SU-DHL-6 (cell line): ENCODE data around the gene CRHBP.

Source experiments
- H2AFZ ChIP-seq: fragments of 200-600 bp; sonication (generic); 2 replicates; pipeline ENCODE4 v1.6.1; 2014; ENCODE audit warnings: low read depth, mild to moderate bottlenecking, moderate library complexity, mixed read lengths, antibody characterized with exemption, low read length; ENCODE audit not compliant: severe bottlenecking
- H3F3A ChIP-seq: fragments of 200-600 bp; shearing (Covaris generic); 2 replicates; pipeline ENCODE4 v1.6.0; 2016; ENCODE audit warnings: antibody characterized with exemption, mild to moderate bottlenecking; ENCODE audit not compliant: insufficient read depth
- H3K27ac ChIP-seq: fragments of 200-600 bp; sonication (generic); 2 replicates; pipeline ENCODE4 v1.5.1; 2016; ENCODE audit warnings: low read depth, mild to moderate bottlenecking, low read length, moderate library complexity, mixed read lengths
- H3K27me3 ChIP-seq: fragments of 200-600 bp; sonication (generic), shearing (Covaris generic); 2 replicates; pipeline ENCODE4 v1.6.0; 2014; ENCODE audit warnings: mild to moderate bottlenecking, low read length
- H3K36me3 ChIP-seq: fragments of 200-600 bp; sonication (generic); 2 replicates; pipeline ENCODE4 v1.6.1; 2014; ENCODE audit warnings: mild to moderate bottlenecking, low read length, mixed read lengths
- H3K4me2 ChIP-seq: fragments of 300-600, 200-600 bp; shearing (Covaris generic), sonication (generic); 2 replicates; pipeline ENCODE4 v1.6.0; 2014; ENCODE audit warnings: low read length, low read depth, mild to moderate bottlenecking; ENCODE audit not compliant: poor library complexity, severe bottlenecking
- H3K4me3 ChIP-seq: fragments of 200-600 bp; sonication (generic); 2 replicates; pipeline ENCODE4 v1.5.1; 2014; ENCODE audit warnings: antibody characterized with exemption, low read length, mild to moderate bottlenecking, mixed read lengths; ENCODE audit not compliant: insufficient read depth, poor library complexity, severe bottlenecking
- H3K79me2 ChIP-seq: fragments of 200-600 bp; sonication (generic); 2 replicates; pipeline ENCODE4 v1.6.1; 2014; ENCODE audit warnings: mild to moderate bottlenecking, low read length, moderate library complexity; ENCODE audit not compliant: insufficient read depth
- H3K9ac ChIP-seq: fragments of 200-600 bp; sonication (generic); 2 replicates; pipeline ENCODE4 v1.7.0; 2014; ENCODE audit warnings: mild to moderate bottlenecking, low read length
- H3K9me2 ChIP-seq: fragments of 200-600 bp; sonication (generic); replicated peaks from 2 replicates; pipeline ENCODE4 v1.6.1; 2014; ENCODE audit warnings: low read length; ENCODE audit not compliant: insufficient read depth
- H3K9me3 ChIP-seq: fragments of 200-600 bp; sonication (generic); 2 replicates; pipeline ENCODE4 v1.6.1; 2014; ENCODE audit warnings: low read length, mixed read lengths; ENCODE audit not compliant: insufficient read depth
- H4K20me1 ChIP-seq: fragments of 200-600 bp; sonication (generic); 2 replicates; pipeline ENCODE4 v1.6.1; 2014; ENCODE audit warnings: low read depth, mild to moderate bottlenecking, antibody characterized with exemption, low read length, moderate library complexity, mixed read lengths
- CTCF ChIP-seq: fragments of 200-600 bp; sonication (generic); IDR thresholded peaks from one replicate; pipeline ENCODE4 v1.5.1; 2017; ENCODE audit warnings: antibody characterized with exemption, mild to moderate bottlenecking, low read length, moderate library complexity; ENCODE audit not compliant: insufficient read depth, poor library complexity, severe bottlenecking
- EZH2phosphoT487 ChIP-seq: fragments of 200-600 bp; sonication (generic), shearing (Covaris generic); conservative IDR thresholded peaks from 2 replicates; pipeline ENCODE4 v1.6.1; 2018; ENCODE audit warnings: mild to moderate bottlenecking, antibody characterized with exemption, low read length, moderate library complexity, mixed read lengths

Gene CRHBP

GRCh38 chr5:76999451-76999850 is 46.6 kb downstream of the CRHBP start:
- H3K9me2 ChIP-seq, result no peaks in the 10 kb centered on the region
- 0 out of 2 replicates have a peak, but pooled peaks cover 8% of the 10 kb centered on the region for H3K36me3 ChIP-seq
- no peak overlapping the region for H2AFZ ChIP-seq
- no peak overlapping the region for H3K4me2 ChIP-seq
- no peaks in the 10 kb centered on the region for H3K27me3 ChIP-seq
- no peak overlapping the region for H3K4me3 ChIP-seq
- H3K9ac ChIP-seq, result no peak overlapping the region
- no peak overlapping the region for H3K27ac ChIP-seq
- H3F3A ChIP-seq, result no peaks in the 10 kb centered on the region
- TF ChIP-seq CTCF, result no peak
- TF ChIP-seq EZH2phosphoT487, result no peak
- H4K20me1 ChIP-seq, result no peaks in the 10 kb centered on the region
- H3K79me2 ChIP-seq, result no peaks in the 10 kb centered on the region
- H3K9me3 ChIP-seq, result no peaks in the 10 kb centered on the region

- H3K9me2 ChIP-seq, result no peaks in the 10 kb centered on the region
- no peaks in the 10 kb centered on the region for H3K9me3 ChIP-seq
- H3F3A ChIP-seq, result no peaks in the 10 kb centered on the region
- TF ChIP-seq EZH2phosphoT487, result no peak
- no peak for TF ChIP-seq CTCF
- no peak overlapping the region for H3K4me3 ChIP-seq
- H3K36me3 ChIP-seq, result no peaks in the 10 kb centered on the region; the same call in 1 of the 2 replicates
- no peak overlapping the region for H2AFZ ChIP-seq
- H3K9ac ChIP-seq, result no peak overlapping the region
- no peak overlapping the region for H3K27ac ChIP-seq
- no peaks in the 10 kb centered on the region for H3K79me2 ChIP-seq
- no peaks in the 10 kb centered on the region for H3K27me3 ChIP-seq
- H4K20me1 ChIP-seq, result no peaks in the 10 kb centered on the region
- no peak overlapping the region for H3K4me2 ChIP-seq
Observed at GRCh38 chr5:77003246-77003645, 50.4 kb downstream of the CRHBP start.

- no peak overlapping the region for H3K27ac ChIP-seq
- H3K9me3 ChIP-seq, result no peaks in the 10 kb centered on the region
- H4K20me1 ChIP-seq, result no peaks in the 10 kb centered on the region
- no peaks in the 10 kb centered on the region for H3K79me2 ChIP-seq
- no peak overlapping the region for H3K4me3 ChIP-seq
- H3K9ac ChIP-seq, result no peak overlapping the region
- H3K36me3 ChIP-seq, result no peaks in the 10 kb centered on the region; the same call in 1 of the 2 replicates
- H3F3A ChIP-seq, result no peaks in the 10 kb centered on the region
- H3K27me3 ChIP-seq, result no peaks in the 10 kb centered on the region
- TF ChIP-seq EZH2phosphoT487 (no peak), CTCF (no peak)
- H3K4me2 ChIP-seq, result no peak overlapping the region
- H2AFZ ChIP-seq, result no peak overlapping the region
- H3K9me2 ChIP-seq, result no peaks in the 10 kb centered on the region
Observed at GRCh38 chr5:77006124-77006523, 53.3 kb downstream of the CRHBP start.

- Histone ChIP-seq H3K4me3 (no peak overlapping the region), H3K9me2 (no peaks in the 10 kb centered on the region), H2AFZ (no peak overlapping the region), H3K79me2 (no peaks in the 10 kb centered on the region), H4K20me1 (no peaks in the 10 kb centered on the region), H3K27ac (no peak overlapping the region), H3K4me2 (no peak overlapping the region), H3K27me3 (no peaks in the 10 kb centered on the region), H3K36me3 (no peaks in the 10 kb centered on the region; the same call in 1 of the 2 replicates), H3K9ac (no peak overlapping the region), H3K9me3 (no peaks in the 10 kb centered on the region), H3F3A (no peaks in the 10 kb centered on the region)
- TF ChIP-seq EZH2phosphoT487 (no peak), CTCF (no peak)
Observed at GRCh38 chr5:77008413-77008812, 55.6 kb downstream of the CRHBP start.
